Stimulated activated naive CD8-positive, alpha-beta T cell treated with anti-CD3 and anti-CD28 coated beads, Interleukin-15, Interleukin-2, amounts not matched to agents 100 ng/mL and 50 ng/mL, for 24 hours (primary cell): ENCODE data around the gene TMEM185B.
"Not testable (repeated sequence)": the region's sequence is repeated elsewhere in the genome, so short reads cannot be mapped to it uniquely, and the experiment has no call there.

ENCODE experiments used
- H3K27ac Mint-ChIP-seq: one replicate; pipeline ENCODE4 v1.8.0; 2021; ENCODE audit warnings: mild to moderate bottlenecking, mixed read lengths
- H3K27me3 Mint-ChIP-seq: one replicate; pipeline ENCODE4 v1.8.0; 2021; ENCODE audit warnings: mixed read lengths
- H3K36me3 Mint-ChIP-seq: one replicate; pipeline ENCODE4 v1.8.0; 2021; ENCODE audit warnings: low read depth, mixed read lengths
- H3K4me1 Mint-ChIP-seq: one replicate; pipeline ENCODE4 v1.8.0; 2021; ENCODE audit warnings: low read depth, mixed read lengths
- H3K4me3 Mint-ChIP-seq: one replicate; pipeline ENCODE4 v1.8.0; 2021; ENCODE audit warnings: mild to moderate bottlenecking, mixed read lengths
- H3K9me3 Mint-ChIP-seq: one replicate; pipeline ENCODE4 v1.8.0; 2021; ENCODE audit warnings: mixed read lengths

TMEM185B gene

DNA sequence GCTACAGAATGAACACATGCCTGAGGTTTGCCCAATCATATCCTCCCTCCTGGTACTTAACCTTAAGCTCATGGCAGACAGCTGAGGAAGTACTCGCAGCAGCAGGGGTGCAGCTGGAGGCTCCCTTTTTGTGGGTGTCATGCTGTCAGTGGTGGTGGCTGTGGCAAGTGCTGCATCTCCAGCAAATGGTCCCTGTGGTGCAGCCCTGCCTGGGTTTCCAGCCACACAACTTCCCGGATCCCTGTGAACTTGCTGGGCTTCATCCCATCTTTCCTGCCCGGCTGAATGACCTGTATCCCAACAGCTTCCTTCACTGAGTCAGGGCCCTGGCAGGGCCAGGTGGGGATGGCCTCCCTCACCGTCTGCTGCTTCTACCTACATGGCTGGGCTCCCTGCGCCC, 5.0 kb downstream of the TMEM185B start:
- peaks cover 58% of the 10 kb centered on the region for H3K36me3 Mint-ChIP-seq
- H3K9me3 Mint-ChIP-seq, result peaks cover 8% of the 10 kb centered on the region
- no peaks in the 10 kb centered on the region for H3K27me3 Mint-ChIP-seq
- H3K4me1 Mint-ChIP-seq, result peaks cover 30% of the 10 kb centered on the region
- H3K27ac Mint-ChIP-seq, result no peak overlapping the region
- H3K4me3 Mint-ChIP-seq, result no peak overlapping the region

DNA sequence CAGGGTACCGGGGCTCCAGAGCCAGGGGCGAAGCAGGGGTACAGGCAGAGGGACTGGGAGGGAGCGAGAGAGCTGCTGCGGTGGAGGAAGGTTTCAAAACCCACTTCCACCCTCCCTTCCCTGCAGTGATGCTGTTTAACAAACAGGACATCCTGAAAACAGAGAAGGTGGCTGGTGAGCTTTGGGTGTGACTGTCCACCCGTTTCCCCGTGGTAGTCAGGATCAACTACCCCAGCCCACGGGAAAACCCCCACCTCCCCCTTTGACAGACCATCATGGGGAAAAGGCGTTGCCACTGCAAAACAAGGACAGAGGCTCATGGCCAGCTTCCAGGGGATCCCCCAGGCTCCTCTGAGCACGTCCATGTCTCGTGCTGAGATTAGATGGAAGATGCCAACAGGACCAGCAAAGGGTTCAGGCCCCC, 12.9 kb downstream of the TMEM185B start:
- Mint-ChIP-seq H3K27me3 (no peaks in the 10 kb centered on the region), H3K4me3 (no peak overlapping the region), H3K9me3 (no peaks in the 10 kb centered on the region), H3K36me3 (no peaks in the 10 kb centered on the region), H3K4me1 (no peaks in the 10 kb centered on the region), H3K27ac (peak overlapping the region; percentile 38)

DNA sequence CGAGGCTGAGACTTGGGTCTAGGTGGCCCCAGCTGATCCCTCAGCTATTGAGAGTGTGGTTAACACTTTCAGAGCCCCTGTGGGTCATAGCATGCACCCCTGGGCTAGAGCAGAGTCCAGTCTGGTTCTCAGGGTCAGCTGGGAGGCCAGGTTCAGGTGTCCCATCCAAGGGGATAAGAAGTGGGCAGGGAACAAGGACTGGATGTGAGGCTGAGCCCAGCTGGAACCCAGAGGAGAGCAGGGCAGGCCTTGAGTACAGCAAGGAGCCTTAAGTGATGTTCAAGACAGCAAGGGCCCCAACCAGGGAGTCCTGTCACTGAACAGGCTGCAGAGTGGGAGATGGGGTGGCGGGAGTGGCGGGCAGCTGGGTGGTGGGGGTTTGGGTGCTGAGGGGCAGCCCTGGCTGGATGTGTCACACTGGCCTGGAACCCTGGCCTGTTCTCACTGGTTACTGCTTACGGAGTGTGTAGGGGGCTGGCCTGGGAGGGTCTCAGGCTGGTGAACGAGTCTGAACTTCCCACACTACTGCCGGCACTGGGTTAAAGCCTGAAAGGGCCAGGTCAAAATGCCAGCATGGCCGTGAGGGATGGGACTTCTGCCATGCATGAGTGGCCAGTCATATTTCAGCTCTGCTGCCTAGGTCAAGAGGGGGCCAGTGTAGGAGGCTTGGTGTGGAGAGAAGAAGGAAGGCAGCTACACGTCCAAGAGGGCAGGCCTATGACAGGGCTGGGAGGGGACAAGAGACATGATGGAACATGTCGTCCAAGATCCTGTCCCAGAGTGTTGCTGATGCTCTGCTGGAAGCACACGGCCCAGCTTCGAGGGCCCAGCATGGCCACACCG, 13.6 kb downstream of the TMEM185B start:
- Mint-ChIP-seq H3K4me1 (no peaks in the 10 kb centered on the region), H3K9me3 (no peaks in the 10 kb centered on the region), H3K27ac (peak overlapping the region; percentile 38), H3K36me3 (no peaks in the 10 kb centered on the region), H3K27me3 (no peaks in the 10 kb centered on the region), H3K4me3 (no peak overlapping the region)

DNA sequence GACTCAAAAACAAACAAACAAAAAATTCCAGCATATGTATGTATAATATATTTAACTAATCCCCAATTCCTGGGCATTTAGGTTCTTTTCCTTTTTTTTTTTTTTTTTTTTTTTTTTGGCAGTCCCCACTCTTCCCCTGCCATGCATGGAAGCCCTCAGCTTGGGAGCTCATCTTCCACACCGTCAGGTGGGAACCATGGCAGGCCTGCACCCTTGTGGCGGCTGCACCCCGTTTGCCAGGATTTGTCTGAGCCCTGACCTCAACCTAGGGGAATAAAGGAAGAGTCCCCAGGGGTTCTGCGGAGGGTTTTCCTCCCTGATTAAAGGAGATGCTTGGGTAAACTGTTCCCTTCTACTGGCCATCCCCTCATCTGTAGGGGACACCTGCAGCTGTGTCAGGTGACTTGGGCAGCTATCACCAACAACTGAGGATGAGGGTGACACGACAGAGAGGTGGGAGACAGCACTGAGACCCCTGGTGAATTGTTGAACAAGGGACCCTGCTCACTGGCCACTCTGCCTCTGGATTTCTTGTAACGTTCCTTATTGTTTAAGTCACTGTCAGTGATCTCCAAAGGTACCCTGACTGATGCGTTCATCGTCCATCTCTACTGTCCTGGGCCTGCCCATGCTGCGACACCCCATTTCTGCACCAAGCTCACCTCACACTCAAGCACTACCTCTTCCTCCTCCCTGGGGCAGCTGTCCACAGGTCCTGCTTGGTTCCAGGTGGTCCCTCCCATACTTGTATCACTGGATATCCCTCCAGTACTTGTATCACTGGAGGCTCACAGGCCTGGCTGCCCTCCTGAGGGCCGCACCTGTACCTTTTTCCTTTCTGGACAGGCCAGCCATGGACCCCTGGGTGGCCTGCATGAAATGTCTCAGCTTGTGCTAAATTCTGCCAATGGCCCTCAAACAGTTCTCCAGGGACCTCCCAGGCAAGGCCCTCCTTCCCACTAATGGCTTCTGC, 14.5 kb downstream of the TMEM185B start:
- H3K36me3 Mint-ChIP-seq, result no peaks in the 10 kb centered on the region
- no peaks in the 10 kb centered on the region for H3K27me3 Mint-ChIP-seq
- no peaks in the 10 kb centered on the region for H3K4me1 Mint-ChIP-seq
- H3K27ac Mint-ChIP-seq, result no peak overlapping the region
- no peak overlapping the region for H3K4me3 Mint-ChIP-seq
- no peaks in the 10 kb centered on the region for H3K9me3 Mint-ChIP-seq

DNA sequence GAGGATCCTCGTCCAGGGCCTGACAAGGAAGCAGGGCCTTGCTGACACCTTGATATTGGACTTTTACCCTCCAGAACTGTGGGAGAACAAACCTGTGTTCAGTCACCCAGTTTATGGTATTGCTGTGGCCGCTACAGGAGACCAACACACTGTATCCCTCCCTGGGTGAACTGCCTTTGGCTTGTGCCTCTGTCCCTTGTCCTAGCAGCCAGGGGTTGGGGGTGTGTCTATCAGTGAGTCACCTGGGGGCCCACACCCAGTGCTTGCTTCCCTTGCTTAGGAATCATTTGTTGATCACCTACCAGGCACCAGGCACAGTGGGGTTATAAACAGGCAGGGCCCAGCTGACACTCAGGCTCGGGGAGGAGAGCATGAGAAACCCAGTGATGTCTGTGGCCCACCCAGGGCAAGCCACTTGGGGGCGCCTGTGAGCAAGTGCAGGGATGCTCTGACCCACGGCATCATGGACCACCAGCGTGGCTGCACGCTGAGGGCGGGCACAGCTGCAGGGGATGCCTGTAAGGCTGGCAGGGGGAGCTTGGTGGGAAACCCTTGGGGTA, 17.1 kb downstream of the TMEM185B start:
- no peak overlapping the region for H3K27ac Mint-ChIP-seq
- H3K9me3 Mint-ChIP-seq, result no peaks in the 10 kb centered on the region
- H3K27me3 Mint-ChIP-seq, result no peaks in the 10 kb centered on the region
- H3K4me3 Mint-ChIP-seq, result no peak overlapping the region
- H3K36me3 Mint-ChIP-seq, result no peaks in the 10 kb centered on the region
- no peaks in the 10 kb centered on the region for H3K4me1 Mint-ChIP-seq

- no peaks in the 10 kb centered on the region for H3K4me1 Mint-ChIP-seq
- H3K27me3 Mint-ChIP-seq, result no peaks in the 10 kb centered on the region
- H3K27ac Mint-ChIP-seq, result no peak overlapping the region
- H3K4me3 Mint-ChIP-seq, result no peak overlapping the region
- H3K36me3 Mint-ChIP-seq, result no peaks in the 10 kb centered on the region
- H3K9me3 Mint-ChIP-seq, result no peaks in the 10 kb centered on the region
These were observed 18.1 kb downstream of the TMEM185B start for GRCh38 chr2:120204945-120205670.

GRCh38 chr2:120204417-120204816, 18.8 kb downstream of the TMEM185B start:
- Mint-ChIP-seq H3K4me3 (no peak overlapping the region), H3K27ac (no peak overlapping the region), H3K27me3 (no peaks in the 10 kb centered on the region), H3K36me3 (no peaks in the 10 kb centered on the region), H3K4me1 (no peaks in the 10 kb centered on the region), H3K9me3 (no peaks in the 10 kb centered on the region)

GRCh38 chr2:120204022-120204405, 19.2 kb downstream of the TMEM185B start:
- Mint-ChIP-seq H3K27me3 (no peaks in the 10 kb centered on the region), H3K27ac (no peak overlapping the region), H3K9me3 (peaks cover under 1% of the 10 kb centered on the region), H3K4me1 (no peaks in the 10 kb centered on the region), H3K36me3 (no peaks in the 10 kb centered on the region), H3K4me3 (no peak overlapping the region)

- Mint-ChIP-seq H3K27ac (no peak overlapping the region), H3K4me3 (no peak overlapping the region), H3K4me1 (no peaks in the 10 kb centered on the region), H3K9me3 (peaks cover 4% of the 10 kb centered on the region), H3K27me3 (no peaks in the 10 kb centered on the region), H3K36me3 (no peaks in the 10 kb centered on the region)
These were observed 19.8 kb downstream of the TMEM185B start for GRCh38 chr2:120203251-120204021.

DNA sequence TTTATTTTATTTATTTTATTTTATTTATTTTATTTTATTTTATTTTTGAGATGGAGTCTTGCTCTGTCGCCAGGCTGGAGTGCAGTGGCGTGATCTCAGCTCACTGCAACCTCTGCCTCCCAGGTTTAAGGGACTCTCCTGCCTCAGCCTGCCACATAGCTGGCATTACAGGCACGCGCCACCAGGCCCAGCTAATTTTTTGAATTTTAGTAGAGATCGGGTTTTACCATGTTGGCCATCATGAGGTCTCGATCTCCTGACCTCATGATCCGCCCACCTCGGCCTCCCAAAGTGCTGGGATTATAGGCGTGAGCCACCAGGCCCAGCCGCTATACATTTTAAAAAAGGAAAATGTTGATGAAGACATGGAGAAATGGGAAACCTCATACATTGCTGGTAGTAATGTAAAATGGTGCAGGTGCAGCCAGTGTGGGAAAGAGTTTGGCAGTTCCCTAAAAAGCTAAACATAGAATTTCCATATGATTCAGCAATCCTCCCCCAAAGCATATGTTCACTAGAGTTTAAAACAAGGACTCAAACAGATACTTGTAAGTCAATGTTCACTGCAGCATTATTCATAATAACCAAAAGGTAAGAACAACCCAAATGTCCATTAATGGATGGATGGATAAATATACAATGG, 23.3 kb downstream of the TMEM185B start:
- not testable (repeated sequence) for H3K27ac Mint-ChIP-seq, H3K4me1 Mint-ChIP-seq, H3K4me3 Mint-ChIP-seq, H3K9me3 Mint-ChIP-seq, H3K27me3 Mint-ChIP-seq, H3K36me3 Mint-ChIP-seq

DNA sequence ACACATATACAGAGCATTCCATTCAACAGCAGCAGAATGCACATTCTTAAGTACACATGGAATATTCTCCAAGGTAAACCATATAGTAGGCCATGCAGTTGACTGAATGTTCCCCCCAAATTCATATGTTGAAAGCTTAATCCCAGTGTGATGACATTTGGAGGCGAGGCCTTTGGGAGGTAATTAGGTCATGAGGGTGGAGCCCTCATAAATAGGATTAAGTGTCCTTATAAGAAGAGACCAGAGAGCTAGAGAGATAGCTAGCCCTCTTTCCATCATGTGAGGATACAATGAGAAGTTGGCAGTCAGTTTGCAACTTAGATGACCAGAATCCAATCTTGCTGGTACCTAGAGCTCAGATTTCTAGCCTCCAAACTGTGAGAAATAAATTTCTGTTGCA, 27.6 kb downstream of the TMEM185B start:
- H3K4me1 Mint-ChIP-seq, result no peaks in the 10 kb centered on the region
- H3K36me3 Mint-ChIP-seq, result peaks cover 9% of the 10 kb centered on the region
- no peak overlapping the region for H3K4me3 Mint-ChIP-seq
- H3K27me3 Mint-ChIP-seq, result no peaks in the 10 kb centered on the region
- peaks cover 25% of the 10 kb centered on the region for H3K9me3 Mint-ChIP-seq
- no peak overlapping the region for H3K27ac Mint-ChIP-seq

DNA sequence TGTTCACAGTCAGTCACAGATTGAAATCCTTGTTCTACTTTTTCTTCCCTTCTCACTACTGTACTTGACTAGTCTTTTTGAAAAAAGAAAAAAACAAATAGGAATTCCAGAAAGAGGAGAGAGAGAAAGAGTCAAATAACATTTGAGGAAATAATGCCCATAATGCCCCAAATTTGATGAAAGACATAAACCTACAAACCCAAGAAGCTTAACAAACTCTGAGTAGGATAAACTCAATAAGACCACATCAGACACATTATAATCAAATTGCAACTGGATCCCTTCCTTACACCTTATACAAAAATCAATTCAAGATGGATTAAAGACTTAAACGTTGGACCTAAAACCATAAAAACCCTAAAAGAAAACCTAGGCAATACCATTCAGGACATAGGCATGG, 30.9 kb downstream of the TMEM185B start:
- Mint-ChIP-seq H3K27me3 (no peaks in the 10 kb centered on the region), H3K4me3 (no peak overlapping the region), H3K4me1 (no peaks in the 10 kb centered on the region), H3K9me3 (peaks cover 22% of the 10 kb centered on the region), H3K36me3 (peaks cover 9% of the 10 kb centered on the region), H3K27ac (no peak overlapping the region)

GRCh38 chr2:120189189-120189588, 34.0 kb downstream of the TMEM185B start:
- Mint-ChIP-seq H3K4me1 (no peaks in the 10 kb centered on the region), H3K4me3 (no peak overlapping the region), H3K27ac (no peak overlapping the region), H3K36me3 (peaks cover 9% of the 10 kb centered on the region), H3K9me3 (peaks cover 11% of the 10 kb centered on the region), H3K27me3 (no peaks in the 10 kb centered on the region)
